ENCODE measurements around the gene CHST15.

CHST15 gene

DNA sequence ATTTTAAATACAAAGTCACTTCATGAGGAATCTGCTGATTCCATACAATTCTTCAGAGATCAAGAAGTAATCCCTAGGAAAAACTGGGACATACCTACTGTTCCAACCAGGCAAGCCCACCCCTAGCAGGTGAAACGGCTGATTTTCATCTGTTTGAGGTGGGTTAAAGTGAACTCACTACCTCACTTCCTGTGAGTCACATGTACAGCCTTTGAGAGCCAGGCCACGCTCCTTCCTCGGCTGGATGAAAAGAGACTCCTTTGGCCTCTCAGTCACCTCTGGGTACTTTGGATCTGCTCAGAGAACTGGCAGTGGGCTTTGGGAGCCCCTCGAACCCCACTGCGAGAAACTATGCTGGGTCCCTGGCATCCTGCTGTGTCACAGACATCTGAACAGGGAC lies 68.2 kb downstream of the CHST15 start:
- no peak for DNase-seq

DNA sequence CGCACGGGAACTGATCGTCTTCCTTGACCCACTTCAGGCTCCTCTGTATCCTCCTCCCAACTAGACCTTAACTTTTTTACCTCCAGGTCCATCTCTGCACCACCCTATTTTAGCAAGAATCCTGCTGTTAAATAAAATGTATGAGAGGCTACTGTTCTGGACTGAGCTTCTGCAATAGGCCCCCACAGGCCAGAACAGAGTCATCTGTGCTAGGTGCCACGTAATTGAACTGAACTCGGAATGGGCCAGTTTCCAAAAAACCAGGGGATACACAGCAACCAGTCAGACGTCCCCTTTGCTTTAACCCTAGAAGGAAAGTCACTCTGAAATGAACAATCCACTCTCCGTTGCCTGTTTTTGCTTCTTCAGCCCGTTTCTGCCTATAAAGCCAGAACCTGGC lies 71.3 kb downstream of the CHST15 start:
- no peak for DNase-seq

DNA sequence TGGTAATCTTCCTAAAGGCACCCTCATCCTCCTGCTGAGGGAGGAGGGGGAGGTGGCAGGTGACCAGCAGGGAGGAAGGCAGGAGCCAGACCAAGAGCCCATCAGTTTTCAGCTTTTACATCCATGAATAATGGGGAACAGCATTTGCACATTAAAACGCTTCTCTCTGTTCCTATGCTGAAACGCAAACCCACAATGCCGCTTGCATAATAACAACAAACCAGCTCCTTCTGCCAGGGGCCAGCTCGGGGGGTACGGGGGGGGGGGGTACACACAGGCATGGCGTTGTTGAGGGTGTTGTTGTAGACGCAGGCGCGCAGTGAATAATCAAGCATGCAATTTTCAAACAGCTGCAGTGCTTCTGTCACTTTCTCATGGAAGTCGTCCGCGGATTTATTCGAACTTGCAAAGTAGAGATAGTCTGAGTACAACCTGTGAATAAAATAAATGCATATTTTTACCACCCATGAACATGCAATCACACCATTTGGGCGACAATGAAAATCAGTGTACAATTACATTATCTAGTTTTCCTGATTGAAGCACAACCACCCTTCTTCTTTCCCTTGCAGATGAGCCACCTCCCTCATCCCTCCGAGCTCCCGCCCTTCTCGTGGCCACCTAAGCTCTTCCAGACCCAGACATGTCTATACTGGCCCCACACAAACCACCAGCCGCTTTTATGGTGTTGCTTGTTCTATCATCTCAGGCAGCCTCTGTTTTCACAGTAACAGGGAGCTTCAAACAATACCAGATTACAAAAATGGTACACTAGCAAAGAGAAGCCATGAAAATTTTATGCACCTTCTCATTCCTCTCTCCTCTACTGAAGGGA lies 72.2 kb downstream of the CHST15 start:
- no peak for DNase-seq

DNA sequence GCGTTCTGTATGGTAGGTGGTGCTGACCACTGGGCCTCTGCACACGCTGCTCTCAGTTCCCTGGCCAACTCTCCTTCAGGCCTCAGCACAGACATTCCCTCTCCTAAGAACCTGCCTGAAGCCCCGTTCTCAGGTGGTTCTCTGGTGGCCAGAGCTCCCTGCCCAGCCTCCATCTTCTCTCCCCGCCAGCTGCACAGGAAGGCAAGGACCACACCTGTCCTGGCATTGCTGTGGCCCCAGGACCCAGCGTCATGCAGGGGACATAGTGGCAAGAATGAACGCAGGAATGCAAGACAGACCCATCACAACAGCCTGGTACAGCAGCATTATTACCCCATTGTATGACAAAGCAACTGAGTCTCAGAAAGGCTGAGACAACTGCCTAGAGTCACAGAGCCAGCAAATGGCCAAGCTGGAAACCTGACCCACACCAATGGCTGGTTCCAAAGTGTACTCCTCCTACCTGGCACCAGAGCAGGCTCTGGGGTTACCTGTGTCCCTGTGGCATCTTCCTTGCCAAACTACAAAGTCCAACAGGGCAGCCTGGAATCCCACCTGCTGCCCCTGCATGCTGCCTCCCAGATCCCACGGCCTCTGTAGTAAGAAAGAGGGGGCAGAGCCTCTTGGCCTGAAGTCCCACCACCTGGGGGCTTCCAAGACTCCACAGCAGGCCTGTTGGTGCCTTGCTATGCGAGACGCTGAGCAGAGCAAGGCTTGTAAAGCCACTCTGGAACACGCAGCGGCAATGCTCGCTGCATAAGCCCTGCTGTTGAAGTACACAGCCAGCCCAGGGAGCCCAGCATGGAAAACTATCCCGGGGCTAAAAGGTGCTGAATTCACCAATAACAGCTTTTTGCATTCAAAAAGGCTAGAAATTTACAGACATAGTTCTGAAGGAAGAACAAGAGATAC lies 73.3 kb downstream of the CHST15 start:
- DNase-seq, result no peak

- no peak for DNase-seq
Measured at GRCh38 chr10:124018886-124019525, 74.4 kb downstream of the CHST15 start.

- DNase-seq, result no peak
Measured at GRCh38 chr10:124017729-124018128, 75.7 kb downstream of the CHST15 start.

DNA sequence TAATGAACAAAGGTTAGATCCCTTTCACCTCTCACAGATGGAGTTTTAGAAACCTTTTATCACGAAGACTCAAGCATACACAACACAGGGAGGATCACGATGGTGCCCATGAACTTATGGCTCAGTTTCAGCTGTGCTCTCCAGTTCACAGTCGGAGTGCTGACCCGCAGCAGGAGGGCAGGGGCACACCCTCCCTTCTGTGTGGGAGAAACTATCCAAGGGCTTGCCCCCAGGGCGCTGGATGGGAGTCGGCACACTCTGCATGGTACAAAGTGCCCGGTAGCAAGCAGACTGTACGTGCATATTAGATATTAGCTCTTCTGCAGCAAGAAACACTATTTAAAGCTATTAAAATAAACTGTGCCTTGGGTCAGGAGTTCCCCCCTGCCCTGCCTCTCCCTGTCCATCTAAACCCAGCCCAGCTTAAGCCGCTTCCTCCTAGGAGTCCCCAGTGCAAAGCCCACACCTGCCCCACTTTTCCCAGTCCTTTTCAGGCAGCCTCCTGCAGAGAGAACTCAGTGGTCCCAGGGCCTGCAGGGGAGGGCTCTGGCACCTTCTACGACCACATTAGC lies 76.5 kb downstream of the CHST15 start:
- no peak for DNase-seq

- DNase-seq, result no peak
Measured at GRCh38 chr10:124015991-124016390, 77.4 kb downstream of the CHST15 start.

GRCh38 chr10:124014416-124015154 lies 78.8 kb downstream of the CHST15 start:
- DNase-seq, result no peak

GRCh38 chr10:124013916-124014315 lies 79.5 kb downstream of the CHST15 start:
- DNase-seq, result no peak

DNA sequence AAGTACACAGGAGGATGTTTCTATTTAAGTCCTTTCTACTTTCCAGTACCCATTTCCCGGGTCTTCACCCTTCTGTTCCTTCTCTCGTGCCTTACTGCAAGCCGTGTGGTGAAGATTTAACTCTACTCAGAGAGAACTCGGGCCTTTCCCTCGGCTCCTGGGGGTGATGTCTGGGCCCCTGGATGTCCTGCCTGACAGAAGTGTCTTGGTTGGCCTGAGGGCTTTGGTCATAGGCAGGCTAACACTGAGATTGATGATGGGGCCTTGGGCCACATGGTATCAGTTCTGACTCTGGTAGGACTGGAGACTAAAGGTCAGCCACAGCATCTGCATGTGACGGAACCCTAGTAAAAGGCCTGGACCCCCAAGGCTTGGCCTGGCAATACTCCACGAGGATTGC lies 80.4 kb downstream of the CHST15 start:
- no peak for DNase-seq

GRCh38 chr10:124012583-124012982 lies 80.8 kb downstream of the CHST15 start:
- DNase-seq, result no peak

GRCh38 chr10:124012066-124012465 lies 81.3 kb downstream of the CHST15 start:
- DNase-seq, result no peak

- no peak for DNase-seq
Measured at GRCh38 chr10:124011464-124011863, 81.9 kb downstream of the CHST15 start.

GRCh38 chr10:124010563-124011131 lies 82.8 kb downstream of the CHST15 start:
- no peak for DNase-seq

DNA sequence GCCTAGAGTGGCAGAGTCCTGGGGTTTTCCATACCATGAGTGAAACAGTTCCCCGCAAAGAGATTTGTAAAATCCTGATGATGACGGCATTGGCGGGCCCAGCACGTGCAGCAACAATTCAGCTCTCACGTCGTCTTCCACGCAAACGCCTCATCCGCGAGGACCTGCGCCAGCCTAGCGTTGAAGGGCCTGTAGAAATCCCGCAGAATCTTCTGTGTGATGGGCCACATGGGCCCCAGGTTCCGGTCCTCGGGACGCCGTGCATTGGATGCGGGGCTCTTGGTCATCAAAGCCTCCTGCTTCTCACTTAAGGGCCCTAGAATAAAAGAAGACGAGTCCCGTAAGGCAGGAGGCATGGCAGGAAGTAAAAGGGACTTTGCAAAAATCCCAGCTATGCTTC lies 83.4 kb downstream of the CHST15 start:
- DNase-seq, result no peak

GRCh38 chr10:124009231-124010015 lies 84.0 kb downstream of the CHST15 start:
- DNase-seq, result no peak

GRCh38 chr10:124008681-124009080 lies 84.7 kb downstream of the CHST15 start:
- DNase-seq, result no peak

DNA sequence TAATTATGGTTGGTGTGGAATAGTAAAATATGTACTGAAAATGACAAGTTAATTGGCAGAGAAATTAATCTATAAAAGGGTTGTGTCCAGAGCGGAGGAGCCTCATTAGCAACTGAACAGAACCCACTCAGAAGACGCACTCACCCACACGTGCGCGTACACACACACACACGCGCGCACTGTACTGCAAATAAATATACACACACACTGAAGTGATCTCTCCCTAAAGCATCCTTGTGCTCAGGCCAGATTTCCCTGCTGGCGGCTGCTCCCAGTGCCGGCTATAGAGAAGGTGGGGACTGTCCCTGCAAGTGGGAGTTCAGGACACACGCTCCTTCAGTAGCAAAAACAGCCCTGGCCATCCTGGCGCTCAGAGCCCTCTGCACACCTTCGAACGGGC lies 85.2 kb downstream of the CHST15 start:
- no peak for DNase-seq

- no peak for DNase-seq
Measured at GRCh38 chr10:124007773-124008145, 85.6 kb downstream of the CHST15 start.

- peak; percentile 9 for DNase-seq
Measured at GRCh38 chr10:124007102-124007772, 86.2 kb downstream of the CHST15 start.
